CD4-positive, alpha-beta T cell treated with Interleukin-21 for 1 hour (primary cell): Measurements from ENCODE around the gene STMN1.

Experiments
- DNase-seq: peaks from one replicate; pipeline ENCODE4 v3.0.0-alpha.2; 2020

STMN1 gene

GRCh38 chr1:25867210-25867991 is 38.8 kb downstream of the STMN1 start:
- no peak for DNase-seq

DNA sequence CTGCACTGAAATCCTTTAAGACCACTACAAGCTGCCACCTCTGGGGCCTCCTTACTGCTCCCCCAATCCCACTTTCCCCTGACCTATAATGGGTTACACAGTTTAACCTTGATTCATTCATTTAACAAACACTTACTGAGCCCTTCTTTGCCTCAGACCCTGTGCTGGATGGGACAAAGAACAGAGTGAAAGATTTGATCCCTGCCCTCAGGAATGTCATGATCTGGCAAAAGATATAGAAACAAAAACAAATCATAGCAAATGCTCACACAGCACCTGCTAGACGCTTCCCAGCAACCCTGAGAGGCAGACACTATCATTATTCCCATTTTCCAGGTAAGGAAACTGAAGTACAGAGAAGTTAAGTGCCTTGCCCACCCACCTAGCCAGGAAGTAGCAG is 39.9 kb downstream of the STMN1 start:
- no peak for DNase-seq

GRCh38 chr1:25864434-25864833 is 41.8 kb downstream of the STMN1 start:
- DNase-seq, result no peak

DNA sequence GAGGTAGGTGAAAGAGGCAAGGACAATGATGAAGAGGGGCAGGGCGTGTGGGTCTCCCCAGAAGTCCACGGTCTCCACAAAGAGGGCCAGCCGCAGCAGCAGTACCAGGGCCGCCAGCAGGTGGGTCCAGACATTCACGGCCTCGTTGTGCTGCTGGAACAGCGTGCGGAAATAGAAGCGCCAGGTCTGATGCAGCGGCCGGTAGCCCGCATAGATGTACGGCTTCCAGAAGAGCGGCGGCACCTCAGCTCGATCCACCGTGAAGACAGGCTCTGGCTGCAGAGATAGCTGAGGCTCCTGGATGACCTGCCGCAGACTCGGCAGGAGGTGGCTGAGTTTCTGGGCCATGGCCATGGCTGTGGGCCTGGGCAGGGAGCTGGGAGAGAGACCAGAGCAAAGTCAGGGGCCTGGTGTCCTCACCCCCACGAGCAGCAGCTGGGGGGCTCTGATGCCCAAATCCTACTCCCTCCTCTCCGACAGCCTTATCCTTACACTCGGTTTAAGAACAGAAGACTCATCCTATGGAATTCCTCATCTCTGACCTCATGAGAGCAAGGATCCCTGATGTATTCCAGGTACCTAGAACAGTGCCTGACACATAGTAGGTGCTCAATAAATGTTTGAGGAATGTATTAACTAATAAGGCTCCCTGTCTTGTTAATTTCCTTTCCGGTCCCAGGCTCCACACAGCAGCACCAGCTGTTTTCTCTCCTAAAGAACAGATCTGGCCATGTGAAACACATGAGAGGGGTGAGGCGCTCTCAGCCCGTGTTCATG is 42.5 kb downstream of the STMN1 start:
- no peak for DNase-seq

- DNase-seq, result no peak
Observed at GRCh38 chr1:25862785-25863485, 43.3 kb downstream of the STMN1 start.

- no peak for DNase-seq
Observed at GRCh38 chr1:25861316-25862286, 44.6 kb downstream of the STMN1 start.

- peak; percentile 91 for DNase-seq
Observed at GRCh38 chr1:25858906-25859789, 47.1 kb downstream of the STMN1 start, which contains the start of gene AUNIP. AUNIP (minus strand) TSS chr1:25859457; CDS start chr1:25859357, 100 bp downstream.

- no peak for DNase-seq
Observed at GRCh38 chr1:25858494-25858893, 47.7 kb downstream of the STMN1 start.

GRCh38 chr1:25856856-25857255 is 49.4 kb downstream of the STMN1 start:
- no peak for DNase-seq

DNA sequence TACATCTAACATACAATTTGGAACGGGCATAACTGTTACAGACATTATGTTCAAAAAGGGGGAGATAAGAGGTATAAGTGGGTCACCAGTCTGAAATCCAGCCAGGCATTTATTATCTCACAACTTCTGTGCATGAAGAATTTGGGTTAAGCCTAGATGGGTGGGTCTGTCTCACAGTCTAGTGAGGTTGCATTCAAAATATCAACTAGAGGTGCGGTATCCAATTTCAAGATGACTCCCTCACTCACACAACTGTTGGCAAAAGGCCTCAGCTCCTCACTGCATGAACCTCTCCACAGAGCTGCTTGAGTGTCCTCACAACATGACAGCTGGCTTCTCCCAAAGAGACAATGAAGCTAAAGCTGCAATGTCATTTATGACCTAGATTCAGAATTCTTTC is 51.7 kb downstream of the STMN1 start:
- no peak for DNase-seq
